Duodenal mucosa (tissue), 2 donors: ENCODE data around the gene LRRC56.

Experiments used
- H3K27ac ChIP-seq: one replicate; pipeline ENCODE4 v1.7.0; 2013; ENCODE audit warnings: low read depth, low read length
- H3K27me3 ChIP-seq, 2 donors: one replicate each; pipeline ENCODE4 v1.7.0; 2013; ENCODE audit warnings: low read length in 2 of 2, control low read depth in 1 of 2; ENCODE audit not compliant: insufficient read depth in 2 of 2, control insufficient read depth in 1 of 2
- H3K36me3 ChIP-seq, 2 donors: one replicate each; pipeline ENCODE4 v1.7.0; 2013; ENCODE audit warnings: low read length in 2 of 2, control low read depth in 1 of 2; ENCODE audit not compliant: insufficient read depth in 2 of 2, control insufficient read depth in 1 of 2
- H3K4me1 ChIP-seq, 2 donors: one replicate each; pipeline ENCODE4 v1.7.0; 2013; ENCODE audit warnings: low read length in 2 of 2, control low read depth in 1 of 2; ENCODE audit not compliant: insufficient read depth in 2 of 2, control insufficient read depth in 1 of 2
- H3K4me3 ChIP-seq, 2 donors: one replicate each; pipeline ENCODE4 v1.7.0; 2013; ENCODE audit warnings: low read length in 2 of 2, low read depth in 1 of 2
- H3K9ac ChIP-seq, 2 donors: one replicate each; pipeline ENCODE4 v1.7.0; 2013; ENCODE audit warnings: low read length in 2 of 2, low read depth in 1 of 2
- H3K9me3 ChIP-seq, 2 donors: one replicate each; pipeline ENCODE4 v1.7.0; 2013; ENCODE audit warnings: low read length in 2 of 2, control low read depth in 1 of 2; ENCODE audit not compliant: control insufficient read depth in 1 of 2

The LRRC56 gene

DNA sequence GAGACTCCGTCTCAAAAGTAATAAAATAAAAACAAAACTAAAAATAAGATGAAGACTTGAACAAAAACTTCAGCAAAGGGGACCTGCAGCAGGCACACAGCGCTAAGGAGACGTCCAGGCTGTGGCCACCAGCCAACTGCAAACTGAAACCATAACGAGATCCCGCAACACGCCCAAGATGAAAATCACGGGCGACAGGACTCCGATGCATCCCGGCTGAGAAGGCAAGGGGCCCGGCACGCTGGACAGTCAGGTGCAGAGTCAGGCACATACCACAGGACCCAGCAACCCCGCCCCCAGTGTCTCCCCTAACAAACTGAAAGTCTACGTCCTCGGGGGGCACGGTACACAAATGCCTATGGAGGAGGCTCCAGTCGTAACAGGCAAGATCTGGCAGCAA lies 11.1 kb upstream of the LRRC56 start:
- Histone ChIP-seq H3K27ac (no peak overlapping the region), H3K4me3 (no peak overlapping the region), H3K9ac (no peak overlapping the region), H3K4me1 (no peaks in the 10 kb centered on the region), H3K27me3 (no peaks in the 10 kb centered on the region), H3K36me3 (peaks cover 0 to 2% of the 10 kb centered on the region in 2 donors), H3K9me3 (no peaks in the 10 kb centered on the region)

DNA sequence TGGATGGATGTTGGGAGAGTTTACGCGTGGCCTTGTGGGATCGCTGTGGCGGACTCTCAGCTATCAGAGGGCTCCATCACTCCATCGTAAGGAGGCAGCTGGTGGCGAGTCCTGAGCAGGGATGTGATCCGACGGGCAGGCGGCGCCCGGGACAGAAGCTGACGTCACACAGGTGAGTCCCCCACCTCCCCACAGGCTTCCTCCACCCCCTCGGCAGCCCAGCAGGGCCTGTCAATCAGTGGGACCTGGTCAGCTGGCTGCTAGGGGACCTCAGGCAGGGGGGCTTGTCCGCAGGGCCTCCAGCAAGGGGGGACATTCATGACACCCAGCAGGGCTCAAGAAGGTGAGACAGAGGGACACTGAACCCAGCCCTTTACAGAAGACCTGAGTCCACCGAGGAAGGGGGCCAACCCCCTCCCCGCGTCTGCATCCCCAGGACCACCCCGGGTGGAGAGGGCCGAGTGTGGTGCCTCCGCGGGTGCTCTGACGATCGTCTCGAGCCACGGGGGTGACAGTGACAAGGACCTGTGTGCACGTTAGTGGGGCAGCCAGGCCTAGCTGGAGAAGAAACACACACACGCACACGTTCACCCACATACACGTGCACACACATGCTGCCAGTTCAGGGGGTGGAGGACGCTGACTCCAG lies 9.0 kb upstream of the LRRC56 start:
- Histone ChIP-seq H3K4me3 (no peak overlapping the region), H3K4me1 (peaks cover 0 to under 1% of the 10 kb centered on the region in 2 donors), H3K27ac (no peak overlapping the region), H3K9ac (no peak overlapping the region), H3K36me3 (peaks cover 11 to 16% of the 10 kb centered on the region in 2 donors), H3K9me3 (no peaks in the 10 kb centered on the region), H3K27me3 (no peaks in the 10 kb centered on the region)

DNA sequence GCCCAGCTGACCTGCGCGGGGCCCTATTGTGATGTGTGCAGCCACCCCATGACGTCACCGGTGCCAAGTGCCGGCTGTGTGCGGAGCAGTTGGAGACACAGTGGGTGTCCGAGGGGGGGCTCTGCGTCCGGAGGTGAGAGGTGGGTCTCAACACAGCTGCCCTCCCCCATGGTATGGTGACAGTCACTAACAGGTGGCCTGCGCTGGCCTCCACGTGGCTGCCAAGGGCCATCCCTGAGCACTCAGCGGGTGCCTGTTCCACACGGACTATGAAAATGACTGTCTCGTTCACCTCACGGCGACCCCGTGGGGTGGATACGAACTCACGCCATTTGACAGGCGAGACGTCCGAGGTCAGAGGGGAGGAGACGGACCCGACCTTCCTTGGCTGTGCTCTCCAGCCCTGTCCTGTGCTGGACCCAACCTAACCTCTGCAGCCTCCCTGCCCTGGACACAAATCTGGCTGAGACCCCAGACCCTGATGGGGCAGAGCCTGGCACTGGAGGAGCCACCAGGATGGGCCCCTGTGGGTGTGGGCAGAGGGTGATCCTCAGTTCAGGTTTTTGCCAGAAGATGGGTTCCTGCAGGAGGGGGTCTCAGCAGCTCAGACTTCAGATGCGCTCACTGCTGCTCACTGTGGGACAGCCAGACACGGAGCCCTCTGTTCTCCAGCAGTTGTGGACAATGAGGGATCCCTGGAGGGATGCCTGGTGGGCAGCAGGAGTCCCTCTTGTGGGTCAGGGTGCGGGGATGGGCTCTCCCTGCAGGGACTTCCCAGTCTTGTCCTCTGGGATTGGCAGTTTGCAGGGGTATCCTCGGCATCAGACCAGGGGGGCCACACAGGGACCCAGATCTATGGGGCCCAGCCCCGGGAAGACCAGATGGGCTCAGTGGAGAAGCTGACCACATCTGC lies 8.3 kb upstream of the LRRC56 start:
- Histone ChIP-seq H3K4me1 (peaks cover 6 to 8% of the 10 kb centered on the region in 2 donors), H3K9me3 (no peaks in the 10 kb centered on the region), H3K27ac (no peak overlapping the region), H3K27me3 (no peaks in the 10 kb centered on the region), H3K9ac (no peak overlapping the region), H3K36me3 (peaks cover 11 to 20% of the 10 kb centered on the region in 2 donors), H3K4me3 (no peak overlapping the region)

DNA sequence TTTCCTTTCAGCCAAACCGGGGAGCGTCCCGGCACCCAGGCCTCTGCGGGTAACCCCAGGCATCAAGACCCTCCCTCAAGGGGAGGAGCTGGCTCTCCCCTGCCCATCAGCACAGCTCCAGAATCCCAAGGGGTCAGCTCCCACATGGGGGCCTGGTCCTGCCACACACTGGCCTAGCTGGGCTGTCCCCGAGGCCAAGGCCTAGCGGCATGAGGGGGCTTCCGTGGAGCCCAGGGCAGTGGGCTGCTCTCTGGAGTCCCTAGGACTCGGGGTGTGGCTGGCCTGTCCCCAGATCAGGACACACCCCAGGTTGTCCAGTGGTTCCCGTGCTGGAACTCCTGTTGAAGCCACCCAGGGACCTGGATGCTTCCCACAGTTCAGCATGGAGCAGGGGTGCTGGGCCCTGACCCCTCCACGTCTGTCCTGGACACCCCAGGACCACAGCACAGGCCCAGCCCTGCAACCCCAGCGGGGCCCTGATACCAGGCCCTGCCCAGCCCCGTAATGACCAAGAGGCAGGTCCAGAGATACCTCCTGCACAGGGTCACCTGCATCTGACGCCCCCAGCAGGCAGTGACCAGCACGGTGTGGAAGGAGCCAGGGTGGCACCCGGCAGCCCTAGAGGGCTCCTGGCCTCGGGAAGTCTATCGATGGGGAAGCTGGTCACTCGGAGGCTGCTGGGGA lies 7.5 kb upstream of the LRRC56 start:
- Histone ChIP-seq H3K4me1 (peaks cover 10 to 15% of the 10 kb centered on the region in 2 donors), H3K9ac (no peak overlapping the region), H3K4me3 (no peak overlapping the region), H3K27ac (no peak overlapping the region), H3K36me3 (peaks cover 11 to 20% of the 10 kb centered on the region in 2 donors), H3K27me3 (no peaks in the 10 kb centered on the region), H3K9me3 (no peaks in the 10 kb centered on the region)

DNA sequence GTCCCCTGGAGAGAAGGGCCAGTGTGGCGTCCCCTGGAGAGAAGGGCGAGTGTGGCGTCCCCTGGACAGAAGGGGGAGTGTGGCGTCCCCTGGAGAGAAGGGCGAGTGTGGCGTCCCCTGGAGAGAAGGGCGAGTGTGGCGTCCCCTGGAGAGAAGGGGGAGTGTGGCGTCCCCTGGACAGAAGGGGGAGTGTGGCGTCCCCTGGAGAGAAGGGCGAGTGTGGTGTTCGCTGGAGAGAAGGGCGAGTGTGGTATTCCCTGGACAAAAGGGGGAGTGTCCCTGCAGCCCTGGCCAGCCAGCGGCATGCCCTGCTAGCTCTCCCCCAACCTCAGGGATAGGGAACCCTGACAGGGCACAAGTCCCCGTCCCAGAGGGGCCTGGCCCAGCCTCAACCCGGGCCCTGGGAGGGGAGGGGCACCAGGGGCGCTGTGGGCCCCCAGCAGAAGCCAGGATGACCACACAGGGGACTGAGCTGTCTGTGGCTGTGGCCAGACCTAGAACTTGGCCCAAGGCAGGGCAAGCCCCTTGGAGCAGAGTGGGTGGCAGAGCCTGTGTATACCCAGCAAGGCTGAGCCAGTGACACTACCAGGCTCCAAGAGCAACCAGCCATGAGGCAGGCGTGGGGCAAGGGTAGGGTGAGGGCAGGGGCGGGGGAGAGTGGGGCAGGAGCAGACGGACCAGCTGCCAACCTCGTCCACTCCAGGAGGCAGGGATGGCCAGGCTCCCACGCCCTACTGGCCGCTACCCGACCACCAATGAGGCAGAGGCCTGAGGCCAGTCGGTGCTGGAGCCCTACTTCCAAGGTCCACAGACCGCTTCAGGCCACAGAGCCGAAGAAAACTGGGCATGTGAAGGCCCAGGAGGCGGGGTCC lies 6.1 kb upstream of the LRRC56 start:
- peaks cover 10 to 18% of the 10 kb centered on the region in 2 donors for H3K4me1 ChIP-seq

DNA sequence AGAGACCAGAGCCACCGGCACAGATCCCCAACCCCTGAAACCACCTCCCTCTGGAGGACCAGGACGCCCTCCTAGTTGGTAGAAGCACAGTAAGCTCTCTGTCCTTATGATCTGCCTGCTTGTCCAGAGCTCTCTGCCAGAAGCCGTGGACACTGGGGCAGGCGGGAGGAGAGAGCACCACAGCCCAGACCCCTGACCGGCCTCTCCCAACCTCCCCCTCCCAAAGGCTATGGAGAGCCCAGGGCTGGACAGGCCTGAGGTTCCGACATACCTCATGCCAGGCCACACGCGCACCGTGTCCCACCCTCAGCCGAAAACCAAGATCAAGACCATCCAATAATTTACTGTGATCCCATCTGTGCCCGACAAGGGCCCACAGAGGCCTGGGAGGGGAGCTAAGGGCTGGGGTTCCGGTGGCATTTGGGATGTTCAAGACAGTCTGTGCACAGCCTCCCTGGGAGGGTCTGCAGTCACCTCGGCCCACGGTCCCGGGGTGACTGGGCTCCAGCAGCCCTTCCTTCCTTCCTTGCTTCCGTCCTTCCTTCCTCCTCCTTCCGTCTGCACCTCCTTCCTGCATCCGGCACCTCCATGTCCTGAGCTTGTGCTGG lies 5.3 kb upstream of the LRRC56 start:
- Histone ChIP-seq H3K9me3 (no peaks in the 10 kb centered on the region), H3K27me3 (no peaks in the 10 kb centered on the region), H3K4me1 (peaks cover 10 to 26% of the 10 kb centered on the region in 2 donors), H3K4me3 (no peak overlapping the region), H3K36me3 (peaks cover 11 to 20% of the 10 kb centered on the region in 2 donors), H3K9ac (no peak overlapping the region), H3K27ac (no peak overlapping the region)

More for the DNA sequence above, 6.1 kb upstream of the LRRC56 start:
- Histone ChIP-seq H3K27ac (no peak overlapping the region), H3K9ac (no peak overlapping the region), H3K36me3 (peaks cover 11 to 20% of the 10 kb centered on the region in 2 donors), H3K4me3 (no peak overlapping the region), H3K9me3 (no peaks in the 10 kb centered on the region), H3K27me3 (no peaks in the 10 kb centered on the region)

DNA sequence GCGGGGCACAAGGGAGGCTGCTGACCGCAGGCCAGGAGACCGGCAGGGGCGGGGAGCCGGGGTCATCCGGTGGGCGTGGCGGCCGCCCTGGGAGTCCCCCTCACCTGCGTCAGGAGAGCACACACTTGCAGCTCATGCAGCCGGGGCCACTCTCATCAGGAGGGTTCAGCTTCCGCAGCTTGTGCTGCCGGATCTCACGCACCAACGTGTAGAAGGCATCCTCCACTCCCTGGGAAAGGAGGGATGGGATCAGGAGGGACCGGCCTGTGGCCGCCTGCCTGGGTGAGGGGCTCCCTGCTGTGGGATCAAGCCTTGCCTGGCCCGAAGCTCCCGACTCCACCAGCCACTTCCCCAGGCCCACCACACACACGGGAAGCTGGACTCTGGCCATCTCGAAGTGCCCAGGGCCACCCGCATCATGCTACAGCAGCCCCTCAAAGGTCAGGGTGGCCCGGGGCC lies 4.8 kb upstream of the LRRC56 start:
- Histone ChIP-seq H3K27ac (no peak overlapping the region), H3K36me3 (peaks cover 11 to 20% of the 10 kb centered on the region in 2 donors), H3K27me3 (no peaks in the 10 kb centered on the region), H3K4me1 (peaks cover 12 to 31% of the 10 kb centered on the region in 2 donors), H3K9me3 (no peaks in the 10 kb centered on the region), H3K4me3 (no peak overlapping the region), H3K9ac (no peak overlapping the region)

DNA sequence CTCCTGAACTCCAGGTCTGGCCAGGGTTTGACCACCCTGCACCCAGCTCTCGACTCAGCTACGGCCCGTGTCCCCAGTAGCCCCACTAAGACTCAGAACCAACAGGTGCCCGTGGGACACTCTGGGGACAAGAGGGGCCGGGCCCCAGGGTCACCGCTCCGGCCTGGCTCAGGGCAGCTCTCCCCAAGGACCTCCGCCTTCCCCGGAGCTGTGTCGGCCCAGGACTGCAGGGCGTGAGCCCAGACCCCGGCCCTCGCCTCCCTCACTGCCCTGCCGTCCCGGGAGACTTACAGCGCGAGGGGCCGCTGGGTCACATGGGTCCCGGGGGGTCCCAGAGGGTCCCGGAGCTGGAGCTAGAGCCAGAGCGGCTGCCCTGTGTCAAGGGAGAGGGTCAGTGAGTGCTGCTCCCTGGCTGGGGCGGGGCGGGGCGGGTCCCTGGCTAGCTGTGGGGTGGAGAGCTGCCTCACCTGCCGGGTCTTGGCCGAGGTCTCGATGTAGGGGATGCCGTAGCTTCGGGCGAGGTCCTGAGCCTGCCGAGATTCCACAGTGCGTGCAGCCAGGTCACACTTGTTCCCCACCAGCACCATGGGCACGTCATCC lies 4.2 kb upstream of the LRRC56 start:
- Histone ChIP-seq H3K36me3 (peaks cover 11 to 20% of the 10 kb centered on the region in 2 donors), H3K9me3 (no peaks in the 10 kb centered on the region), H3K4me1 (peaks cover 15 to 37% of the 10 kb centered on the region in 2 donors), H3K9ac (no peak overlapping the region), H3K27ac (no peak overlapping the region), H3K4me3 (no peak overlapping the region), H3K27me3 (no peaks in the 10 kb centered on the region)
